Neural cell (in vitro differentiated cells): ENCODE data around the gene CISD3.

Experiments used
- CTCF ChIP-seq: fragments of 450-650 bp; IDR thresholded peaks from 2 replicates; pipeline ENCODE4 v1.5.1; 2014; ENCODE audit warnings: antibody characterized with exemption, mild to moderate bottlenecking, moderate library complexity; ENCODE audit not compliant: poor library complexity, severe bottlenecking
- EP300 ChIP-seq: fragments of 450-650 bp; conservative IDR thresholded peaks from 2 replicates; pipeline ENCODE4 v1.6.1; 2014; ENCODE audit warnings: antibody characterized with exemption, mild to moderate bottlenecking, moderate library complexity; ENCODE audit not compliant: poor library complexity, severe bottlenecking
- EZH2 ChIP-seq: fragments of 200-600, 300-800 bp; shearing (Covaris generic), sonication (generic); IDR thresholded peaks from 2 replicates; pipeline ENCODE4 v1.6.1; 2014; ENCODE audit warnings: antibody characterized with exemption, low read length, borderline replicate concordance, mild to moderate bottlenecking; ENCODE audit not compliant: insufficient read depth, poor library complexity, severe bottlenecking
- MXI1 ChIP-seq: fragments of 450-650 bp; conservative IDR thresholded peaks from 2 replicates; pipeline ENCODE4 v1.6.1; 2014; ENCODE audit warnings: antibody characterized with exemption, mild to moderate bottlenecking; ENCODE audit not compliant: poor library complexity, severe bottlenecking
- POLR2AphosphoS5 ChIP-seq: IDR thresholded peaks from 2 replicates; pipeline ENCODE4 v1.6.1; 2012
- RAD21 ChIP-seq: fragments of 450-650 bp; conservative IDR thresholded peaks from 2 replicates; pipeline ENCODE4 v1.6.1; 2014; ENCODE audit warnings: antibody characterized with exemption, mild to moderate bottlenecking, moderate library complexity
- SMC3 ChIP-seq: fragments of 450-650 bp; conservative IDR thresholded peaks from 2 replicates; pipeline ENCODE4 v1.6.1; 2014; ENCODE audit warnings: antibody characterized with exemption, mild to moderate bottlenecking, moderate library complexity; ENCODE audit not compliant: poor library complexity
- TAF1 ChIP-seq: IDR thresholded peaks from 2 replicates; pipeline ENCODE4 v1.6.1; 2012; ENCODE audit warnings: low read depth
- TF ChIP-seq, protein P1 (sequence below): IDR thresholded peaks from 2 replicates; pipeline ENCODE4 v1.6.1; 2012; ENCODE audit warnings: borderline replicate concordance

GRCh38 chr17:38741921-38742410 lies 11.8 kb downstream of the CISD3 start:
- no peak for TF ChIP-seq CTCF
- no peak for TF ChIP-seq POLR2AphosphoS5
- no peak for TF ChIP-seq EZH2
- no peak for TF ChIP-seq MXI1
- no peak for TF ChIP-seq EP300
- TF ChIP-seq, protein P1, sequence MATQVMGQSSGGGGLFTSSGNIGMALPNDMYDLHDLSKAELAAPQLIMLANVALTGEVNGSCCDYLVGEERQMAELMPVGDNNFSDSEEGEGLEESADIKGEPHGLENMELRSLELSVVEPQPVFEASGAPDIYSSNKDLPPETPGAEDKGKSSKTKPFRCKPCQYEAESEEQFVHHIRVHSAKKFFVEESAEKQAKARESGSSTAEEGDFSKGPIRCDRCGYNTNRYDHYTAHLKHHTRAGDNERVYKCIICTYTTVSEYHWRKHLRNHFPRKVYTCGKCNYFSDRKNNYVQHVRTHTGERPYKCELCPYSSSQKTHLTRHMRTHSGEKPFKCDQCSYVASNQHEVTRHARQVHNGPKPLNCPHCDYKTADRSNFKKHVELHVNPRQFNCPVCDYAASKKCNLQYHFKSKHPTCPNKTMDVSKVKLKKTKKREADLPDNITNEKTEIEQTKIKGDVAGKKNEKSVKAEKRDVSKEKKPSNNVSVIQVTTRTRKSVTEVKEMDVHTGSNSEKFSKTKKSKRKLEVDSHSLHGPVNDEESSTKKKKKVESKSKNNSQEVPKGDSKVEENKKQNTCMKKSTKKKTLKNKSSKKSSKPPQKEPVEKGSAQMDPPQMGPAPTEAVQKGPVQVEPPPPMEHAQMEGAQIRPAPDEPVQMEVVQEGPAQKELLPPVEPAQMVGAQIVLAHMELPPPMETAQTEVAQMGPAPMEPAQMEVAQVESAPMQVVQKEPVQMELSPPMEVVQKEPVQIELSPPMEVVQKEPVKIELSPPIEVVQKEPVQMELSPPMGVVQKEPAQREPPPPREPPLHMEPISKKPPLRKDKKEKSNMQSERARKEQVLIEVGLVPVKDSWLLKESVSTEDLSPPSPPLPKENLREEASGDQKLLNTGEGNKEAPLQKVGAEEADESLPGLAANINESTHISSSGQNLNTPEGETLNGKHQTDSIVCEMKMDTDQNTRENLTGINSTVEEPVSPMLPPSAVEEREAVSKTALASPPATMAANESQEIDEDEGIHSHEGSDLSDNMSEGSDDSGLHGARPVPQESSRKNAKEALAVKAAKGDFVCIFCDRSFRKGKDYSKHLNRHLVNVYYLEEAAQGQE = no peak
- no peak for TF ChIP-seq RAD21
- no peak for TF ChIP-seq SMC3
- no peak for TF ChIP-seq TAF1
